Stimulated activated CD8-positive, alpha-beta memory T cell treated with anti-CD3 and anti-CD28 coated beads, Interleukin-15, amount 100 ng/mL, for 48 hours (primary cell): ENCODE data around the gene S100A3.
"Not testable (repeated sequence)": the region's sequence is repeated elsewhere in the genome, so short reads cannot be mapped to it uniquely, and the experiment has no call there.

Experiments
- DNase-seq, 2 donors: peaks; one replicate each; pipeline ENCODE4 v3.0.0-alpha.2; 2020; ENCODE audit warnings: low read depth in 2 of 2

S100A3 gene

GRCh38 chr1:153548722-153549688 lies at the start of gene S100A3:
Gene S100A3, minus strand, starts transcription at chr1:153549258. Its CDS starts 773 bp downstream, at chr1:153548485.
- no peak for DNase-seq

GRCh38 chr1:153598309-153599172 lies 49.5 kb upstream of the S100A3 start:
- peak in 1 of 2 donors; percentile 3 for DNase-seq

- DNase-seq: no peak
Measured at GRCh38 chr1:153597206-153597605, 48.1 kb upstream of the S100A3 start.

DNA sequence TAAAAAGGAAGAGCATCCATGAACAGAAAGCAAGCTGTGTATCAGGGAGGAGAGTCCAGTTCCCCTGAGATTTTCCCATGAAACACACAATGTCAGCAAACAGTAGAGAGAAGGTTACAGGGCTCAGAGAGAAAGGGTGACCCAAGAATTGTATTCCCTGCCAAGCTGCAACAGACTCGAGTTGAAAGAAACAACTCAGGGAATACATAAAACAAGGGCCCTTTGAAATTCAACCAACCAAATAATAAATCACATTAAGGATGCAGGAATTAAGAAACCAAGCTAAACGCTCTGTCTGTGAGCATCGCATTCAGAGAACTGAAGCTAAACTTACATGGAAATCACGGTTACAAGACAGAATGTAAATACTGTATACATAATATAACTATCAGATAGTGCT lies 43.7 kb upstream of the S100A3 start:
- no peak for DNase-seq

DNA sequence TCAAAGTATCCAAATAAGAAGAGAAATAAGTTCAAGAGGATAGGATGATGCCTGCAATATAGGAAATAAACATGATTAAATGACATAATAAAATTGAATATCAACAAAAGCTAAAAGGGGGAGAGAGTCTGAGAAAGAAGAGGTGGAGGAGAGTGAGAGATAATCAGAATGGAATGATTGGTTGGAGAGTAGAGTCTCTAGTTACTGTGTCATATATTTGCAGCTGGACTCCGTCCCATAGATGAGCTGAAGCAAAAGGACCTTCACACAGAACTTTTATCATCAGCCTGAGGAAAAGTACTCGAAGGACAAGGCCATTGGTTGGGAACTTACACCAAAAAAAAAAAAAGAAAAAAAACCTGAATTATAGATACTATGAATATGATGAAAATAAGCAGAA lies 39.4 kb upstream of the S100A3 start:
- no peak for DNase-seq

DNA sequence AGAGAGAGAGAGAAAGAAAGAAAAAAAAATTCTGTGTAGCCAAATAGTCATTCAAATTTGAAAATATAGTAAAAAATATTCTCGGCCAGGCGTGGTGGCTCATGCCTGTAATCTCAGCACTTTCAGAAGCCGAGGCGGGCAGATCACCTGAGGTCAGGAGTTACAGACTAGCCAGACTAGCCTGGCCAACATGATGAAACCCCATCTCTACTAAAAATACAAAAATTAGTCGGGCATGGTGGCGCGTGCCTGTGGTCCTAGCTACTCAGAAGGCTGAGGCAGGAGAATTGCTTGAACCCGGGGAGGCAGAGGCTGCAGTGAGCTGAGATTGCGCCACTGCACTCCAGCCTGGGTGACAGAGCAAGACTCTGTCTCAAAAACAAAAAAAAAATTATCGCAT lies 39.0 kb upstream of the S100A3 start:
- not testable (repeated sequence) for DNase-seq

- DNase-seq: no peak
Measured at GRCh38 chr1:153587314-153587713, 38.3 kb upstream of the S100A3 start.

DNA sequence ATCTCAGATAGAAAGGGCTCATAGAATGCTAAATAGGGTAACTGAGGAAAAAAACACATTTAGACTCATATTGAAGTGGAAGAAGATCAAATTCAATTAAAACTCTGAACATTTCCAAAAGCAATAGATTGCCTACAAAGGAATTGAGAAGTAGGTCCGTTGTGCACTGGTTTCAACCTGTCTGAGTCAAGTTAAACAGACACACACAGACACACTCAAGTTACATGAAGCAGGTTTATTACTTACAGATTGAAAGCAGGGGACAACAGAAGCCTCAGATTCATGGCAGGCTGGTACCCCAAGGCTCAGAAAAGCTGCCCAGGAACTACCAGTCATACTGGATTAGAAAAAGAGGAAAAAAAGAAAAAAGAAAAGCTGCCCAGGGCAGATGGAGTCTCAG lies 37.3 kb upstream of the S100A3 start:
- no peak for DNase-seq

GRCh38 chr1:153585006-153585405 lies 35.9 kb upstream of the S100A3 start:
- no peak for DNase-seq

GRCh38 chr1:153583976-153584375 lies 34.9 kb upstream of the S100A3 start:
- DNase-seq: no peak

GRCh38 chr1:153583514-153583913 lies 34.5 kb upstream of the S100A3 start:
- DNase-seq: not testable (repeated sequence)

GRCh38 chr1:153582836-153583235 lies 33.8 kb upstream of the S100A3 start:
- not testable (repeated sequence) for DNase-seq

DNA sequence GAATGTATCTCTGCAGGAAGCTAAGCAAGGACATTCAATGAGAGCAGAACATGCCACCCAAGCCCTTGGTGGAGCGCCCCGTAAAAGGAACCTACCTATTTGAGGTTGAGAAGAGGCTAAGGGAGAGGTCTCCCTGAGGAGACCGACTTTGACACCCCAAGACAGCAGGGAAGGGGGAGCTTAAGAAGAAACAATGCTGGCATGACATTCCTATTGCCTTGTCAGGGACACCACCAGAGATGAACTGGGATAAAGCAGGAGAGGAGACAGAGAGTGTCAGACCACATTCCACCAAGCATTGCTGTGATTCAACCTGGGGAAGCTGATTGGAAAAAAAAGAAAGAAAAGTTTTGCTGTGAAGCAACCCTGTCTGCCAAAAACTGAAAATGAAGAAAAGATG lies 29.9 kb upstream of the S100A3 start:
- DNase-seq: no peak

GRCh38 chr1:153578490-153578889 lies 29.4 kb upstream of the S100A3 start:
- no peak for DNase-seq

DNA sequence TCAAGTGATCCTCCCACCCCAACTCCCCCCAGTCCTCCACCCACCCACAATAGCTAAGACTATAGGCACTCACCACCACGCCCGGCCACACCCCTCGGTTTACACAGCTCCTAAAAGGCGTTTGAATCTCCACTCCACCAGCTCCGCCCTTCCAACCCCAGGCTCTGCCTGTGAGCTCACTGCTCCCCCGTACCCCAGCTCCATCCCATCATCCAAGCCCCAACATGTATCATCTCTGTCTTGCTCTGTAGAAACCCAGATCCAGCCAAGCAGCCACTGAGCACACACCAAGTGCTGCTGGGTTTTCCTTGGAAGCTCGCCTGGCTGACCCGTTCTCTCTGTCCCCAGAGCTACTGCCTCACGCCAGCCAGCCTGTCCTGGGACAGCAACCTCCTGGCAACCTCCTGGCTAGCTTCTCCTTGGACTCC lies 28.6 kb upstream of the S100A3 start:
- DNase-seq: no peak

DNA sequence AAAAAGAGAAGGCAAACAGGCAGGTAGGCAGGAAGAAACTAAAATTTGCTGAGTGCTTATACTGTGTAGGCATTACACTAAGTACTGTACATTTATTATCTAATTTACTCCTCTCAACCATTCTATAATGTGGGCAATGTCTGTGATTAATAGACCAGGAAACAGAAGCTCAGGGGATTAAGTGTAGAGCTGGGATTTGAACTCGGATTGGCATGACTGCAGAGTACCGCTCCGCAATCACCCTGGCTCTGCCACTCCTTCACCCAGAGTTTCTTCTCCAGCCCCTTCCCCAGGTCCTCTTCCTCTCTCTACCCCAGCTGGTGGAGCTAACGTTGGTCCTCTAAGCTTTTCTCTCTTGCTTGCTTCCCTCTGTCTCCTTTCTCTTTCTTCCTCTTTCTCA lies 28.1 kb upstream of the S100A3 start:
- no peak for DNase-seq

GRCh38 chr1:153575497-153575896 lies 26.4 kb upstream of the S100A3 start:
- DNase-seq: not testable (repeated sequence)

DNA sequence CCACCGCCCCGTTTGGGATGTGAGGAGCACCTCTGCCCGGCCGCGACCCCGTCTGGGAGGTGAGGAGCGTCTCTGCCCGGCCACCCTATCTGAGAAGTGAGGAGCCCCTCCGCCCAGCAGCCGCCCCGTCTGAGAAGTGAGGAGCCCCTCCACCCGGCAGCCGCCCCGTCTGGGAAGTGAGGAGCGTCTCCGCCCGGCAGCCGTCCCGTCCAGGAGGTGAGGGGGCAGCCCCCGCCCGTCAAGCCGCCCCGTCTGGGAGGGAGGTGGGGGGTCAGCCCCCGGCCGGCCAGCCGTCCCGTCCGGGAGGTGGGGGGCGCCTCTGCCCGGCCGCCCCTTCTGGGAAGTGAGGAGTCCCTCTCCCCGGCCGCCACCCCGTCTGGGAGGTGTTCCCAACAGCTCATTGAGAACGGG lies 26.0 kb upstream of the S100A3 start:
- not testable (repeated sequence) for DNase-seq

- no peak for DNase-seq
Measured at GRCh38 chr1:153573351-153573750, 24.3 kb upstream of the S100A3 start.

GRCh38 chr1:153572569-153573015 lies 23.5 kb upstream of the S100A3 start:
- DNase-seq: peak in 1 of 2 donors; percentile 55

- no peak for DNase-seq
Measured at GRCh38 chr1:153571706-153572105, 22.6 kb upstream of the S100A3 start.

GRCh38 chr1:153570874-153571273 lies 21.8 kb upstream of the S100A3 start:
- DNase-seq: no peak
